ENCODE measurements around the gene RNF41.

- TF ChIP-seq, protein P1, sequence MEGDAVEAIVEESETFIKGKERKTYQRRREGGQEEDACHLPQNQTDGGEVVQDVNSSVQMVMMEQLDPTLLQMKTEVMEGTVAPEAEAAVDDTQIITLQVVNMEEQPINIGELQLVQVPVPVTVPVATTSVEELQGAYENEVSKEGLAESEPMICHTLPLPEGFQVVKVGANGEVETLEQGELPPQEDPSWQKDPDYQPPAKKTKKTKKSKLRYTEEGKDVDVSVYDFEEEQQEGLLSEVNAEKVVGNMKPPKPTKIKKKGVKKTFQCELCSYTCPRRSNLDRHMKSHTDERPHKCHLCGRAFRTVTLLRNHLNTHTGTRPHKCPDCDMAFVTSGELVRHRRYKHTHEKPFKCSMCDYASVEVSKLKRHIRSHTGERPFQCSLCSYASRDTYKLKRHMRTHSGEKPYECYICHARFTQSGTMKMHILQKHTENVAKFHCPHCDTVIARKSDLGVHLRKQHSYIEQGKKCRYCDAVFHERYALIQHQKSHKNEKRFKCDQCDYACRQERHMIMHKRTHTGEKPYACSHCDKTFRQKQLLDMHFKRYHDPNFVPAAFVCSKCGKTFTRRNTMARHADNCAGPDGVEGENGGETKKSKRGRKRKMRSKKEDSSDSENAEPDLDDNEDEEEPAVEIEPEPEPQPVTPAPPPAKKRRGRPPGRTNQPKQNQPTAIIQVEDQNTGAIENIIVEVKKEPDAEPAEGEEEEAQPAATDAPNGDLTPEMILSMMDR (IDR thresholded peaks at IDR 0.05) = no peak
- no peak for TF ChIP-seq POLR2AphosphoS5 (IDR thresholded peaks at IDR 0.05; ENCODE audit: insufficient read depth in 1 of 2, low read depth in 1 of 2)
These were observed 67.4 kb downstream of the RNF41 start for GRCh38 chr12:56154246-56154771.

All from vagina (tissue), 2 donors.